ENCODE data around the gene BIRC6. TPM values are rescaled to one million over a fixed set of nuclear protein-coding genes. Genes with fewer than 3 reads are reported as not detected.
"Not testable (repeated sequence)": the region's sequence is repeated elsewhere in the genome, so short reads cannot be mapped to it uniquely, and the experiment has no call there.

The BIRC6 gene
- total RNA-seq, 2 experiments from 2014 or later: 81.2 to 125 TPM

DNA sequence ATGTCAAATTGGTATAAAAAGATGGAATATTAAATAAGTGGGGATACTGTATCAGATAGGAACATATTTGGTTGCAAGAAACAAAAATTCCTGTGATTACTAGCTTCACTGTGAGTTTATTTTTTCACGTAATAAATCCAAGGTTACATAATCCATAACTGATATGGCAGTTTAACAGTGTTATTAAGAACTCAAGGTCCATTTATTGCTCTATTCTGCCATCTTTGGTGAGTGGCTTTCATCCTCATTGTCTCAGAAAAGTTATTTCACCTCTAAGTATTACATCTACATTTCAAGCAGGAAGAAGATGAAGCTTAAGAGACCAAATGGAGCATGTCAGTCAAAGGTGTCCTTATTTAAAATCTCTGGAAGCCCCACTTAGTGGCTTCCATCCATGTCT lies 41.9 kb upstream of the BIRC6 start:
- Histone ChIP-seq H3K4me1 (ENCODE audit: insufficient read depth, low read length, poor library complexity, severe bottlenecking) (no peaks in the 10 kb centered on the region), H4K20me1 (ENCODE audit: insufficient read depth, low read length) (no peaks in the 10 kb centered on the region), H3K4me3 (ENCODE audit: low read depth, low read length, poor library complexity, severe bottlenecking) (no peak overlapping the region), H3K9me2 (ENCODE audit: insufficient read depth, low read length) (no peaks in the 10 kb centered on the region), H3K79me2 (ENCODE audit: insufficient read depth, low read depth, low read length) (no peaks in the 10 kb centered on the region), H3K36me3 (ENCODE audit: insufficient read depth, low read length) (no peaks in the 10 kb centered on the region), H2AFZ (ENCODE audit: low read length) (no peak overlapping the region), H3K4me2 (ENCODE audit: low read length) (no peak overlapping the region), H3K27ac (ENCODE audit: low read depth, low read length, poor library complexity, severe bottlenecking) (no peak overlapping the region), H3K9me3 (ENCODE audit: low read length) (no peaks in the 10 kb centered on the region)
- TF ChIP-seq, protein P1, sequence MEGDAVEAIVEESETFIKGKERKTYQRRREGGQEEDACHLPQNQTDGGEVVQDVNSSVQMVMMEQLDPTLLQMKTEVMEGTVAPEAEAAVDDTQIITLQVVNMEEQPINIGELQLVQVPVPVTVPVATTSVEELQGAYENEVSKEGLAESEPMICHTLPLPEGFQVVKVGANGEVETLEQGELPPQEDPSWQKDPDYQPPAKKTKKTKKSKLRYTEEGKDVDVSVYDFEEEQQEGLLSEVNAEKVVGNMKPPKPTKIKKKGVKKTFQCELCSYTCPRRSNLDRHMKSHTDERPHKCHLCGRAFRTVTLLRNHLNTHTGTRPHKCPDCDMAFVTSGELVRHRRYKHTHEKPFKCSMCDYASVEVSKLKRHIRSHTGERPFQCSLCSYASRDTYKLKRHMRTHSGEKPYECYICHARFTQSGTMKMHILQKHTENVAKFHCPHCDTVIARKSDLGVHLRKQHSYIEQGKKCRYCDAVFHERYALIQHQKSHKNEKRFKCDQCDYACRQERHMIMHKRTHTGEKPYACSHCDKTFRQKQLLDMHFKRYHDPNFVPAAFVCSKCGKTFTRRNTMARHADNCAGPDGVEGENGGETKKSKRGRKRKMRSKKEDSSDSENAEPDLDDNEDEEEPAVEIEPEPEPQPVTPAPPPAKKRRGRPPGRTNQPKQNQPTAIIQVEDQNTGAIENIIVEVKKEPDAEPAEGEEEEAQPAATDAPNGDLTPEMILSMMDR (conservative IDR thresholded peaks at IDR 0.05; ENCODE audit: low read length): no peak
- no peak for TF ChIP-seq EZH2phosphoT487 (IDR thresholded peaks at IDR 0.05; ENCODE audit: borderline replicate concordance, low read depth, low read length)
- CTCF ChIA-PET (ENCODE audit: unreplicated experiment): no interaction called here
- no TSS peak for BruUV-seq (replicated peaks)
- DNase-seq (ENCODE audit: low spot score): no peak
- intact Hi-C loops (cut with micrococcal nuclease; ENCODE audit: unreplicated experiment): no loop called here
- POLR2A ChIA-PET: interaction anchor here (1.2 to 1.6 kb wide), 2 partner anchors 8 to 9 kb away, joined by 4 to 5 read pairs; no protein-coding TSS in a partner anchor

GRCh38 chr2:32328679-32329078 lies 28.1 kb upstream of the BIRC6 start:
- H3K36me3 ChIP-seq (ENCODE audit: insufficient read depth, low read length); H4K20me1 ChIP-seq (ENCODE audit: insufficient read depth, low read length); CTCF ChIA-PET (ENCODE audit: unreplicated experiment); H3K9me2 ChIP-seq (ENCODE audit: insufficient read depth, low read length); H3K27ac ChIP-seq (ENCODE audit: low read depth, low read length, poor library complexity, severe bottlenecking); H3K4me1 ChIP-seq (ENCODE audit: insufficient read depth, low read length, poor library complexity, severe bottlenecking); DNase-seq (ENCODE audit: low spot score); H3K4me3 ChIP-seq (ENCODE audit: low read depth, low read length, poor library complexity, severe bottlenecking); H3K4me2 ChIP-seq (ENCODE audit: low read length); H3K9me3 ChIP-seq (ENCODE audit: low read length); H2AFZ ChIP-seq (ENCODE audit: low read length); BruUV-seq (replicated peaks); intact Hi-C loops (cut with micrococcal nuclease; ENCODE audit: unreplicated experiment); H3K79me2 ChIP-seq (ENCODE audit: insufficient read depth, low read depth, low read length): not testable (repeated sequence)
- POLR2A ChIA-PET: interaction anchor here (1.4 kb wide), 1 partner anchor 10 kb away, joined by 5 read pairs; no protein-coding TSS in a partner anchor

DNA sequence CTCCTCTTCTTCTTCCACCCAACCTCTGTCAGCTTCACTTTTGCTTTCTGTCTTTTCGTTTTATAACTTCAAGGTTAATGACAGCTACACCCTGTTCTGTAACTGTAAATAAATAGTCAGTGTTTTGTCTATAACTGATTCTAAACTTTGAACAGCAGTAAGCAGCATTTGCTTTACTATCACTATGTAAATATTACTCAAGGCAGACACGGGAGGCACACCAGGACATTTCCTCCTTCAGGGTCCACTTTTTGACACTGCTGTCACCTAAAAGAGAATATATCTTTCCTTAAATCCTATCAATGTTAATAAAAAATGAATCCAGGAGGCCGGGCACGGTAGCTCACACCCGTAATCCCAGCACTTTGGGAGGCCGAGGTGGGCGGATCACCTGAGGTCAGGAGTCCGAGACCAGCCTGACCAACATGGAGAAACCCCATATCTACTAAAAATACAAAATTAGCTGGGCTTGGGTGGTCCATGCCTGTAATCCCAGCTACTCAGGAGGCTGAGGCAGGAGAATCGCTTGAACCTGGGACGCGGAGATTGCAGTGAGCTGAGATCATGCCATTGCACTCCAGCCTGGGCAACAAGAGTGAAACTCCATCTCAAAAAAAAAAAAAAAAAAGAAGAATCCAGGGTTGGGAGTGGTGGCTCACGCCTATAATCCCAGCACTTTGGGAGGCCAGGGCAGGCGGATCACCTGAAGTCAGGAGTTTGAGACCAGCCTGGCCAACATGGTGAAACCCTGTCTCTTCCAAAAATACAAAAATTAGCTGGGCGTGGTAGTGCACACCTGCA lies 27.4 kb upstream of the BIRC6 start:
- H3K79me2 ChIP-seq (ENCODE audit: insufficient read depth, low read depth, low read length); H3K4me2 ChIP-seq (ENCODE audit: low read length); H3K9me3 ChIP-seq (ENCODE audit: low read length); H2AFZ ChIP-seq (ENCODE audit: low read length); H3K36me3 ChIP-seq (ENCODE audit: insufficient read depth, low read length); H3K4me3 ChIP-seq (ENCODE audit: low read depth, low read length, poor library complexity, severe bottlenecking); DNase-seq (ENCODE audit: low spot score); CTCF ChIA-PET (ENCODE audit: unreplicated experiment); intact Hi-C loops (cut with micrococcal nuclease; ENCODE audit: unreplicated experiment); BruUV-seq (replicated peaks); H4K20me1 ChIP-seq (ENCODE audit: insufficient read depth, low read length); H3K4me1 ChIP-seq (ENCODE audit: insufficient read depth, low read length, poor library complexity, severe bottlenecking); H3K27ac ChIP-seq (ENCODE audit: low read depth, low read length, poor library complexity, severe bottlenecking); H3K9me2 ChIP-seq (ENCODE audit: insufficient read depth, low read length): not testable (repeated sequence)
- POLR2A ChIA-PET: interaction anchor here (0.6 to 1.4 kb wide), 3 partner anchors 11 to 492 kb away, joined by 3 to 6 read pairs (median 5); no protein-coding TSS in a partner anchor
